Stimulated activated naive CD8-positive, alpha-beta T cell treated with anti-CD3 and anti-CD28 coated beads, Interleukin-15, Interleukin-2, amounts not matched to agents 100 U/mL and 50 U/mL, for 24 hours (primary cell): ENCODE data around the gene TMEM183A.

ENCODE experiments used
- ATAC-seq: fragments of 150-1000 bp; cut with Tn5 transposase; one replicate; pipeline ENCODE4 v1.10.0; 2021
- DNase-seq: peaks from one replicate; pipeline ENCODE4 v3.0.0; 2021

Gene TMEM183A

DNA sequence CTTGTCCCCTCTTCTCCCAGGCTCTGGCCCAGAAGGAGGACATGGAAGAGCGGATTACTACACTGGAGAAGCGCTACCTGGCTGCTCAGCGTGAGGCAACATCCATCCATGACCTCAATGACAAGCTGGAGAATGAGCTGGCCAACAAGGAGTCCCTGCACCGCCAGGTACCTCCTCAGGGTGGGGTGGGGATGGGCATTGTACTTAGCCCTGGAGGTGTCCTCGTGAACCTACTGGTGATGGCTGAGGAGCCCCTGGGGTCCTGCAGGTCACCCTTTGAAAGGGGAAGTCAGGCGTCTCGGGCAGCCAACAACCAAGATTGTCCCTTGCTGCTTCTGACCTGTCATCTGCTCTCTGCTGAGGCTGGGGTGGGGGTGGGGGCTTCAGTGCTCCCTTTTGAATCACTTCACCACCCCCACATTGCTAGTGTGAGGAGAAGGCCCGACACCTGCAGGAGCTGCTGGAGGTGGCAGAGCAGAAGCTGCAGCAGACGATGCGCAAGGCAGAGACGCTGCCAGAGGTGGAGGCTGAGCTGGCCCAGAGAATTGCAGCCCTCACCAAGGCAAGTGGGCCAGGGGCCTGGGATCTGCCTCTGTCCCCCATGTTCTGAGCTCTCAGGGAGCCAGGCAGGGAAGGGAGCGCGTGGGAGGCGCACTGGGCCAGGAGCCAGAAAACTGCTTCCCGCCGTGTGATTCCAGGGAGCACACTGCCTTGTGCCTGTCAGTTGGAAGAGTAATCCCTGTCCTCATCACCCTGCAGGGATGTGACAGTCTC lies 38.8 kb downstream of the TMEM183A start:
- ATAC-seq (no peak), DNase-seq (no peak)

DNA sequence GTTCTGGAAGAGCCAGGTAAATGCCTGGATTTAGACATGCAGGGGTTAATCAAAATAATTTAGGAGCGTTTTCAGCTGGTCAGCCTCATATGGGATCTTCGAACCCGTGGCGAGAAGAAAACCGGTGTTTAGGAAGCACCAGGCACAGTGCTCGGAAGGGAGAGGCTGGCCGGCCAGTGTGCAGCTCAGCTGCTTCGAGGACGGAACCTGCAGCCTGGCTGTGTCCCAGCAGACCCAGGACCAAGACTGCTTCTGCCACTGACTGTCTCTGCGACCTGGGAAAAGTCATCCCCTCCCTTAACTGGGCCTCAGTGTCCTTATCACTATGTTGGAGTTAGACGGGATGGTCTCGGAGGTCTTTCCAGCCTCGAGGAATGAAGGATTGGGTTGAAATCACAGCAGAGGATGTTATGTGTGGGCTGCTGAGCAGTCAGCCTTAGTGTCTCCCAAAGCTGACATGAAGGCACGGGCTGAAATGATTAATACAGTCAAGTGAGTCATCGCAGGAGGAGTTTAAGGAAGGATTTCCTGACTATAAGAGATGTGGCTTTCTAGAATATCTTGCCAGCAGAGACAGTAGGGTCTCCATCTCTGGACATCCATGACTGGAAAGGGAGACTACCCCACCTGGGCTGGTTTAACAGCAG lies 39.9 kb downstream of the TMEM183A start:
- DNase-seq (no peak), ATAC-seq (no peak)

DNA sequence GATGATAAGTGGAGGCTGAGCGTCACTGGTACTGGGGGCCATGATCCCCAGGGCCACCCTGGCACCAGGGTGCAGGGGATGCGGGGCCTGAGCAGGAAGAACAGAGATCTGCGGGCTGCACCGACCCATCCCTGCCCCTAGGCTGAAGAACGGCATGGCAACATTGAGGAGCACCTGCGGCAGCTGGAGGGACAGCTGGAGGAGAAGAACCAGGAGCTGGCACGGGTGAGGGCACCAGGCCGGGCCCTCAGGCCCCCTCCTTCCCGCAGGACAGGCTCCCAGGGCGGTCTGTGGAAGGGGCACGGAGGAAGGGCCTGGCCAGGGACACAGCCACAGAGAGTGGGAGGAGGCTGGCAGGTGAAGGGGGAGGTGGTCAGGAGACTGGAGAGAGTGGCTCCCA lies 40.9 kb downstream of the TMEM183A start:
- no peak for DNase-seq

DNA sequence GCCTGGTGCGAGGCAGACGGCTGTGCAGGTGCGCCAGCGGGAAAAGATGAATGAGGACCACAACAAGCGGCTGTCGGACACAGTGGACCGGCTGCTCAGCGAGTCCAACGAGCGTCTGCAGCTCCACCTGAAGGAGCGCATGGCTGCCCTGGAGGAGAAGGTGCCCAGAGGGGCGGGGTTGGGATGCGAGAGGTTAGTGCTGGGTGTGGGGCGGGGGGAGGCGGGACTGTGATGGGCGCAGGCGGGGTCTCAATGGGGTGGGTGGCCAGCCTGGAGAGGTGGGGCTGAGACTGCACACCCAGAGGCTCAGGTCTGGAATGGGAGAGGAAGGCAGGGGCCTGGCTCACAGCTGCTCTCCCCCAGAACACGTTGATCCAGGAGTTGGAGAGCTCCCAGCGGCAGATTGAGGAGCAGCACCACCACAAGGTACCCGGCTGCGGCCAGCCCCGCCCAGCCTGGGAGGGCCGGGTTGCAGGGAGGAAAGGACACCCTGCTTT lies 41.4 kb downstream of the TMEM183A start:
- ATAC-seq: no peak

More for the DNA sequence above, 40.9 kb downstream of the TMEM183A start:
- no peak for ATAC-seq

DNA sequence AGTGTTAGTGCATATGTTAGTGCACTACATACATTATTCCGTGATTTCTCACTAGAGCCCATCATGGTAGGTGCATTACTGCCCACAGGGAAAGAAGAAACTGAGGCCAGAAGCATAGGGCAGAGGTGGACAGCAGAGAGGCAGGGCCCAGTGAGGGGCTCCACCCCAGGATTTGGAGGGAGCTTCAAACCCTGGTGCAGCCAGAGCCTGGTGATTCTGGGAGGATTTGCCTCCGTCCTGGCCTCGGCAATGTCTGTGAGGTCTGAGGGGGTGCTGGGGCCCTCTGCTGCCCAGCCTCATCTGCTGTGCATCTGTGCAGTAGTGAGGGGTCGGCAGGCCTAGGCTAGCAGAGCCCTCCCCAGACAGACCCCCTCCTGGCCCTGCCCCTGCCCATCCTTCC lies 41.9 kb downstream of the TMEM183A start:
- ATAC-seq (no peak), DNase-seq (no peak)

More for the DNA sequence above, 41.4 kb downstream of the TMEM183A start:
- DNase-seq: no peak

DNA sequence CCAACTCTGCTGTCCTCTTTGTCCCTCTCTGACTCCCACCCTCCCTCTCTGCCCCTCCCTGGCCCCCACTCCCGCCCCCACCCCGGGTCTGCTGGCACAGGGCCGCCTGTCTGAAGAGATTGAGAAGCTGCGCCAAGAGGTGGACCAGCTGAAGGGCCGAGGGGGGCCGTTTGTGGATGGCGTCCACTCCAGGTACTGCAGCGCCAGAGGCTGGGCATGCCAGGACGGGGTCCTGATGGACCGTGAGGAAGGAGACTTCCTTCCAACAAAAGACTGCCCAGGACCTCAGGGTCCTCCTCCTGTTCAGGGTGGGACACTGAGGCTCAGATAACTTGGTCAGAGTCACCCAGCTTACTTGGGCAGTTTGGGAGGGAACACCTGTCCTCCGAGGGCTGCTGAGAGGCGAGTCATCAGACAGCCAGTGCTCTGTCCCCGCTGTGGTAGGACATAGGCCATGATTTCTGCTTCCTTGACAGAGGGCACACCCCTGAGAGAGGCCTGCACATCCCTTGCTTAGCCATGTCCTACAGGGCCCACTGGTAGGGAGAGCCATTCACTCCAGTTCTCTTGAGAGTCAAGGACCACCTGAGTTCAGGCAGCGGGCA lies 42.5 kb downstream of the TMEM183A start:
- DNase-seq (no peak), ATAC-seq (no peak)

DNA sequence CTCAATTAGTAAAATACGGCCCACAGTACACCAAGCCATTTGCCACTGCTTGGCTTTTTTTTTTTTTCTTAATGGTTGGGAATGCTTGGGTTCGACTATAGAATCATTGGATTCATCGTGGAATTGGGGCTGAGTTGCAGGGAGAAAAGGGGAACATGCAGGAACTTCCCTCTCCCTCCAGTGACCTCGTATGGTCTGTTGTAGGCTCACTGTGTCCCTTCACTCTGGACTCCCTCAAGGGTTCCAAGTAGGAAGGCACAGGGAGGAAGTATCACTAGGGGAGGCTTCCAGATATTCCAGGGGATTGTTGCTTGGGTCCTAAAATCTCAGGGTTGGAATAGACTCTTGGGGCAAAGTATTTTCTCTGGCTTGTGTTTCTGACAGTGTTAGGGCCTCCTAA lies 43.7 kb downstream of the TMEM183A start:
- no peak for ATAC-seq
- no peak for DNase-seq

DNA sequence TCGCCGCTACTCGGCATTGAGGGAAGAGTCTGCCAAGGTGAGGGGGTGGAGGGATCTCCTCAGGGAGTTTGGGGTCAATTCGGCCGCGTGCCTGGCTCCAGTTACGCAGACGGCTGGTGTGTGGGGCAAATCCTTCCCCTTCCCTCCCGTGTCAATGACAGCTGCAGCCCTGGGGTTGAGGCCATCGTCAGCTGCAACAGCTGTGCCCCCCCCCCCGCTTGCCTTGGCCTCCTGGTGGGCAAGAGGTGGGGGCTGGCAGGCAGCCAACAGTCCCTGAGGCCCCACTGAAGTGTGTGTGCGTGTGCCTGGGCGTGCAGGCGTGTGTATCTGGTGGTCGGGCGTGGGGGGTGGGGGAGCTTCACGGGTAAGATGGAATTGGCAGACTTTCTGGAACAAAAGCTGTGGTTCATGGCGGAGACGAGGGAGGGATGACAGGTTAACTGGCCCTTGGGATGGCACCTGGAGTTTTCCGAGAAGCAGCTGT lies 44.7 kb downstream of the TMEM183A start:
- ATAC-seq (no peak), DNase-seq (no peak)

DNA sequence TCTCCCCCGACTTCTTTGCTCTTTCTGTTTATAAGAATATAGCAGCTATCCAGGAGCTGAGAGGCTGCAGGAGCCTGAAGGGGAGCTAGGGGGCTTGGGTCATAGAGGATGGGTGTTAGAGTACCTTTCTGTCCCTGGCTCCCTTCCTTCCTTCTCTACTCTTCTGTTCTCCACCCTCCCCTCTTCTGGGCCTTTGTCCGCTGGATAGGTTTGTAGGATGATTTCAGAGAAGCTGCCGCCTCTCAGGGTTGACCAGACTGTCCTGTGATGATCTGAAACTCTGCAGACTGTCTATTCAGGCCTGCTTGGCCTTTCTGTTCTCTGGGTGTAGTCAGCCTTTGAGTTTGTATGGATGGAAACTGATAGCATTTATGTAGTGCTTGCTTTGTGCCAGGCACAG lies 45.4 kb downstream of the TMEM183A start:
- no peak for ATAC-seq
- DNase-seq: no peak

DNA sequence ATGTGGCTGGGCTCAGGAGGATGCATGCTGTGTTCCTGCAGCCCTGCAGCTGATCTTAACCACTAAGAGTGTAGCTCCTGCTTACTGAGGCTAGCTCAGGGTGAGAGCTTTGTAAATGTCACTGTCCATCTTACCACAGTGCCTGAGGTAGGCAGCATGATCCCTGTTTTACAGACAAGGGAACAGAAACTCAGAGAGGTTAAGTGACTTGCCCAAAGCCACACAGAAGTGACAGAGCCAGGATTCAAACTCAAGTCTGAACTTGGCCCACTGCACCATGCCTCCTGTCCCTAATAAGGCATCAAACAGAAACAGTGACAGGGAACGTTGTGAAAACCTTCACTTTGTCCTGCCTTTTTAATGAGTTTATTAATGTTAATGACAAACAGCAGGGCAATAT lies 47.0 kb downstream of the TMEM183A start:
- ATAC-seq (no peak), DNase-seq (no peak)

DNA sequence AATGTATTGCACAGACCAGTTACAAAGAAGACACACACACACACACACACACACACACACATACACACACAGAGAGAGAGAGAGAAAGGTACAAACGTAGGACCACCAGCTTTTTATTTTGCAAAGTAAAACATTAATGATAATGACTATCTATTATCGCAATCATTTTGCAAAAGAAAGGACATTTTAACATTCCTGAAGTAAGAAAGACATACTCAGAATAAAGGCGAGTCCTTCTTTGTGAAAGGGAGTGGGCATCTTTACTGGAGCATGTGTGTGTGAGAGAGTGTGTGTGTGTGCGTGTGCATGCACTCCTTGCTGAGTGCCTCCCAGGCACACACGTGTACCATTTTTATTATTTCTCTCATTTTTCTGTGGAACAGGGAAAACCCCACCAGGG lies 47.5 kb downstream of the TMEM183A start:
- DNase-seq (no peak), ATAC-seq (no peak)

DNA sequence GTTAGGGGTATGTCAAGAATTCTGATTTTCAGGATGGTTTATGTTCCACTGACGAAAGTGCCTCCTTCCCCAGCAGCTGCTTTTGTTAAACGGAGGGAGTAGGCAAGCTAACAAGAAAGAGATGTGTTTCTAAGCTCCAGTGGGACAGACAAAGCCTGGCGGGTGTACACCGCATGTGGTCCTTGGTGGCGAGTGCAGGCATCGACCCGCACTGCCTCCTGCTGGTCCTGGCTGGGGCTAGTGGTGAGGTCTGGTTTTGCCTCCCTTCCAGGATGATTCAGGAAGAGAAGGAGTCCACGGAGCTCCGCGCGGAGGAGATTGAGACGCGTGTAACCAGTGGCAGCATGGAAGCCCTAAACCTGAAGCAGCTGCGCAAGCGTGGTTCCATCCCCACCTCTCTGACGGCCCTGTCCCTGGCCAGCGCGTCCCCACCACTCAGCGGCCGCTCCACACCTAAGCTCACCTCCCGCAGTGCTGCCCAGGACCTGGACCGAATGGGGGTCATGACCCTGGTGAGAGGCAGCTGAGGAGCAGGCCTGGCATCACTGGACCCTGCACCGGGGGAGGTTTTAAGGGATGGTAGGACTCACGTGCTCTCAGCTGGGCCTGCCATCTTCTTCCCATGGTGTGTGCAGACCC lies 48.1 kb downstream of the TMEM183A start:
- ATAC-seq: no peak
- DNase-seq: no peak

DNA sequence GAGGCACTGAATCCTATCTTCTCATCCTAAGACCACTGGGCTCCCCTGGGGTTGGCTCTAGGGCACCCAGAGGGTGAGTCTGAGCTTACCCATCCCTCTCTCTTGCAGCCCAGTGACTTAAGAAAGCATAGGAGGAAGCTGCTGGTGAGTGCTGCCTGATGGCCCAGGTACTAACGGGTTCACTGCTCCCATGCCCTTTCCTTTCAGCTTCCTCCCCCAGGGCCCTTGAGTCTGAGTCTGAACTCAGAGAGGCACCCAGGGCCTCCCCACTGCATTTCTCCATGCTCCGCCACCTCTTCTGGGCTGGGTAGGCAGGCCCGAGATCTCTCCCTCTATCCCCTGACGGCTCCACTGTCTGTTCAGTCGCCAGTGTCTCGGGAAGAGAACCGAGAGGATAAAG lies 48.8 kb downstream of the TMEM183A start:
- no peak for DNase-seq
- ATAC-seq: no peak

DNA sequence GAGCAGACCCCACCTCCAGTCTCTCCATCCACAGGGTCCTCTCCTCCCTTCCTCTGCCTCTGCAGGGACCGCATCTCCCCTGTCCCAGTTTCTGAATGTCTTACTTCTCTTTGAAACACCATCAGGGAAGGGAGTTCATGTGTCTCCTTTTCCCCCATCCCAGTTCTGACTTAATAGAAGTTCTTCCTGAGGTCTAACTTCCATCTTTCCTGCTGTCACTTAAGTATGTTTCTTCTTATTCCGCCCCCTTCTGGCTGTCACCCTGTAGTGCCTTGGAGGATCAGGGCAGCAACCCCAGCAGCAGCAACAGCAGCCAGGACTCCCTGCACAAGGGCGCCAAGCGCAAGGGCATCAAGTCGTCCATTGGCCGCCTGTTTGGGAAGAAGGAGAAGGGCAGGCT lies 49.3 kb downstream of the TMEM183A start:
- DNase-seq (no peak), ATAC-seq (no peak)

DNA sequence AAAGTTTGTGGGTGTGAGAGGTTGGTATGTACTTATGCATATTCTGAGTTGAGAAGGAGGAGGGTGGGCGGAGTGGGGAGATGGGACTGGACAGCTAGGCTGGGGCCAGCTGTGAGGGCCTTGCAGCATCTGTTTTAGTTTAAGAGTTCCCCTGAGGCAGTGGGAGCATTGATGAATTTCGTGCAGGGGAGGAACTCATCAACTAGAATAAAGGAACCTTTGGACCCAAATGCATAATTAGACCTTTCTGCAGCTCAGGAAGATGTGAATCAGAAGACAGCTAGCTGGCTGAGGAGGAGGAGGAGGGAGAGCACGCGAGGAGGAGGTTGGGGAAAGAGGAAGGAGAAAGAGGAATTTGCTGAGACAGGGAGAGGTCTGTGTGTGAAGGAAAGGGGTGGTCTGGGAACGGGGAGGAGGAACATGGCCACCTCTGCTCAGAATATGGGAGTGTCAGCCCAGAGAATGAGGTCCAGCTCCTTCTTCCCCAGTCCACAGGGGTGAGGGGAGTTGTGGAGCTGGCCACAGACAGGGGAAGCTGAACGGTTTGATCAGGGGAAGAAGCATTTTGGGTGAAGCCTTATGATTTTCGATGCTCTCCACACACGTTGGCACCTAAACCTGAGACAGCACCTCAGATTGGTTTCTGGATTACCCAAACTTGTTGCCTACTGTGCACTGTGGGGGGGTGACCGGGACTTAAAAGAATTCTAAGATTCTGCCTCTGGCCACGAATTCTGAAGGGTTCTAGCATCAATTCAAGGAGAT lies 50.9 kb downstream of the TMEM183A start:
- DNase-seq (no peak), ATAC-seq (no peak)

DNA sequence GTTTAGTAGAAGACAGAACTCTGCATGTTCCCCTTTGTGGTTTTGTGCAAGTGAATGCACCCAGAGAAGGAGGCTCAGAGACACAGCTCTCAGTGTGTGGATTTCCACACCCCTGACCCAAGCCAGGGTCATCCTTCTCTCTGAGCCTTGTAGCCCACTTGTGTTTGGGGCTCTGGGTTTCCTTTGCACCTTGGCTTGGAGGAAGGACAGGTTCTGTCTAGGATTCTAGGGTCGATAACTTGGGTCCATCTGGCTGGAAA lies 51.4 kb downstream of the TMEM183A start:
- ATAC-seq (no peak), DNase-seq (no peak)

DNA sequence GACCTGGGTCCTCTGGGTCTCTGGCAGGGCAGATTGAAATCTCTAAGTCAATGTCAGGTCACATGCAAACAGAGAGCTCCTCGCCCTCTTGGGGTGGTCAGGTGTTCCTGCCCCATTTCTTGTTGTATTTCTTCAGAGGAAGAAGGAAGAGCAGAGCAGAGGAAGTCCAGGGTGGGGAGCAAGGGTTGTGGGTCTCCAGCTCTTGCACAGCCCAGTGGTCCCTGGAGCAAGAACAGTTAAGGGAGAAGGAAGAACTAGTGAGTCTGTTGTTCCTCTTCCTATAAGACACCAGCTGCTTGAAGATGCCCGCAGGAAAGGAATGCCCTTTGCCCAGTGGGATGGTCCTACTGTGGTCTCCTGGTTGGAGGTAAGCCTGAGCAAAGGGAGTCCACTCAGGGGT lies 52.3 kb downstream of the TMEM183A start:
- DNase-seq: no peak

DNA sequence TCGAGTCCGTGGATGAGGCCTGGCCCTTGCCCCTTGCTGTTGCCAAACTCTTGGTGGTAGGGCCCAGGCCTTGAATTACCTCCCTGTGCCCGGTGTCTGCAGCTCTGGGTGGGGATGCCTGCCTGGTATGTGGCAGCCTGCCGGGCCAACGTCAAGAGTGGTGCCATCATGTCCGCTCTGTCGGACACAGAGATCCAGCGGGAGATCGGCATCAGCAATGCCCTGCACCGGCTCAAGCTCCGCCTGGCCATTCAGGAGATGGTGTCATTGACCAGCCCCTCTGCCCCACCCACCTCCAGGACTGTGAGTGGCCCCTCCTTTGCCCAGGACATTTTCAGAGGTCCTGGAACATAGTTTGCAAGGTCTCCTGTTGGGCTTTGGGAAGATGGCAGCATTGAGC lies 52.9 kb downstream of the TMEM183A start:
- no peak for DNase-seq
- no peak for ATAC-seq

More for the DNA sequence above, 52.3 kb downstream of the TMEM183A start:
- ATAC-seq: no peak

DNA sequence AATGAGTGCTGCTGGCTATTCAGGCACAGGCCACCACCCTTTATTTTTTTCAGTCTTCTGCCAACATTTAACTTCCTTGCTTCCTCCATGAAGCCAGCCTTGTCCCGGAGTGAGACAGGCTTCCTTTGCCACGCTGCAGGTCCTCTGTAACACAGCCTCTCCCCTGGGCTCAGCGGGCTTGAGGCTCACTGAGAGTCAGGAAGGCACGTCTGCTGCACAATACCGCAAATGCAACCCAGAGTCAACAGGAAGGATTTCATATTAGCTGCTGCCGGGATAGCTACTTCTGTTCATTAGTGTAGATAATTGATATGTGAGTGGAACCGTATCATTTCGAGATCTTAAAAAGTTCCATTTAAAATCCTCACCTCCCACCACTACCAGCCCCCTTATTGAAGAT lies 56.1 kb downstream of the TMEM183A start:
- DNase-seq: no peak
- no peak for ATAC-seq

DNA sequence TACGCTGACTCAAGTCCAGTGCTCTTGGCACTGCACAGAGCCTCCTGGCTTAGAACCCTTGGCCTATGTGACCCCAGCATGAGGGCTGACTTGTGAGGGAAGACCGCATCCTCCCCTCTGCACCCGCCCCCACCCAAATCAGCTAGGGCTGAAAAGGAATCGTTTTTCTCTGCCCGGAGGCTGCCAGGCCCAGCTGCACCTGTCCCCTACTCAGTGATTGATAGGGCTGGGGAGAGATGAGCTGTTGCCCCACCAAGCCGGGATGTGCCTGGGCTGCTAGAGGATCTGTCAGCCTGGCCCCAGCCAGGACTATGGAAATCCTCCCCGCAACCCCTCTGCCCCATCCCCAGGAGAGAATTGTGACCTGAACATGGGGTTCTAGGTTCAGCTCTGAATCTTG lies 58.0 kb downstream of the TMEM183A start:
- ATAC-seq (no peak), DNase-seq (no peak)

DNA sequence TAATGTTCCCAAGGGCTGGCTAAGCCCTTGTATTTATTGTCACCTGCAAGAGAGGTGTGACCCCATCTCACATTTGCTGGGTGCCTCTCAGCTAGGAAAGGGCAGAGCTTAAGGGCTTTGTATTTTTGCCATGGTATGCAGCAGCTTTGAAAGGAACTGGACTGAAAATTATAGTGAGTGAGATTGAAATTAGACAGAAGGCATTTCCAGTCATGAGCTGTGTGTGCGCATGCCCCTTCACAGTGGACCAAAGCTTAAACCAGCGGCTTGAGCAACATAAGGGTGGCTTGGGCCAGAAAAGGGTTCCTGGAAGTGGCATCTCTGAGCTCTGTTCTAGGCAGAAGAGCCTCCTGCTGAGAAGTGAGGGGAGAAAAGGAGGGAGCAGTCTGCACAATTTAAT lies 58.8 kb downstream of the TMEM183A start:
- DNase-seq (no peak), ATAC-seq (no peak)

DNA sequence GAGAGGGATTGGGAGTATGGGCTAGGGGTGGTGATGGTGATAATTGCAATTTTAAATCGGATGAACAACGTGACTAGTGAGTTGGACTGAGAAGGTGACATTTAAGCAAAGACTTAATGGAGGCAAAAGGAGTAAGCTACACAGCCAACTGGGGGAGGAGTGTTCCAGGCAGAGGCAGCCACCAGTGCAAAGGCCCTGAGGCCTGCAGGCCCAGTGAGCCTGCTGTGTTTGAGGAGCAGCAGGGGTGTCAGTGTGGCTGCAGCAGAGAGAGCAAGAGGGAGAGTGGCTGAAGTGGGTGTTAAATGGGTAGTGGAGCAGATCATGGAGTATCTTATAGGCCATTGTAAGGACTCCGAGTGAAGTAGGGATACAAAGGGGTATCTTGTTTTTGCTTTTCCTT lies 59.8 kb downstream of the TMEM183A start:
- DNase-seq: no peak
- ATAC-seq: no peak
